ENCODE data around the gene MRPL47.

The MRPL47 gene

GRCh38 chr3:179541596-179541995 is 62.8 kb downstream of the MRPL47 start:
- no peak overlapping the region for H3K4me3 ChIP-seq (ENCODE audit: low read length)
- TF ChIP-seq CTCF (IDR thresholded peaks at IDR 0.05; ENCODE audit: insufficient read depth, low read depth, low read length, missing control alignments): no peak
- DNase-seq (ENCODE audit: low read depth): no peak

- H3K4me3 ChIP-seq (ENCODE audit: low read length): no peak overlapping the region
- no peak for DNase-seq (ENCODE audit: low read depth)
- no peak for TF ChIP-seq CTCF (IDR thresholded peaks at IDR 0.05; ENCODE audit: insufficient read depth, low read depth, low read length, missing control alignments)
Measured at GRCh38 chr3:179541094-179541493, 63.3 kb downstream of the MRPL47 start.
